ENCODE measurements around the gene ADAMTSL2.
A peak's percentile ranks its signal among the peaks of the same experiment; 100 is the strongest.
"Not testable (repeated sequence)": the region's sequence is repeated elsewhere in the genome, so short reads cannot be mapped to it uniquely, and the experiment has no call there.

The ADAMTSL2 gene

DNA sequence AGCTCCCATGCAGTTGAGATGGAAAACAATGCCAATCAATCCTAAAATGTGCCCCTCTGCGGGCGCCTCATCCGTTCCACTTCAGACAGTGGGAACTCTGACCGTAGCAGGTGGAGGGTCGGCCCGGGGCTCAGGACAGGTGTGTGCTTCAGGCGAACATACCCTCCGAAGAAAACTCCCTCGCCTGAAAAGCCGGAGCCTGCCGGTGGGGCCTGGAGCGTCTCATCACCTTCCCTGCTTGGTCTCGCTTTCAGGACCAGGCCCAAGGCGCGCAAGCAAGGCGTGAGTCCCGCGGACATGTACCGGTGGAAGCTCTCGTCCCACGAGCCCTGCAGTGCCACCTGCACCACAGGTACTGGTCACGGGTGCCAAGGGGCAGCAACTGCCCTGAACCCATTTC lies 26.4 kb downstream of the ADAMTSL2 start:
- no peak for DNase-seq

GRCh38 chr9:133561976-133562554 lies 27.6 kb downstream of the ADAMTSL2 start:
- no peak for DNase-seq

DNA sequence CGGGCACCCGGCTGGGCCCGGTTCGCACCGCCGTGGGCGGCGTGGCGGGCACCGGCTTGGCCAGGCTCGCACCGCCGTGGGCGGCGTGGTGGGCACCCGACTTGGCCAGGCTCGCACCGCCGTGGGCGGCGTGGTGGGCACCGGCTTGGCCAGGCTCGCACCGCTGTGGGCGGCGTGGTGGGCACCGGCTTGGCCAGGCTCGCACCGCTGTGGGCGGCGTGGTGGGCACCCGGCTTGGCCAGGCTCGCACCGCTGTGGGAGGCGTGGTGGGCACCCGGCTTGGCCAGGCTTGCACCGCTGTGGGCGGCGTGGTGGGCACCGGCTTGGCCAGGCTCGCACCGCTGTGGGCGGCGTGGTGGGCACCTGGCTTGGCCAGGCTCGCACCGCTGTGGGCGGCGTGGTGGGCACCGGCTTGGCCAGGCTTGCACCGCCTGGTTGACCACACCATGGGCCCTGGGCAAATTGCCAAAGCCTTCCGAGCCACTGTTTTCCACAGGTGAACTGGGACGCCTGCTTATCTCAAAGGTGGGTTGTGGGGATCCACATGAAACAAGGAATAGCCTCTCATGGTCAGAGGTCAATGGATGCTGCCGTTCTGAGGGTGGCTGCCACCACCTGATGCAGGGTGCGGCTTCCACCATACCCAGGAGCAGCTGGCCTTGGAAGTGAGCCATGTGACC lies 28.2 kb downstream of the ADAMTSL2 start:
- no peak for DNase-seq

DNA sequence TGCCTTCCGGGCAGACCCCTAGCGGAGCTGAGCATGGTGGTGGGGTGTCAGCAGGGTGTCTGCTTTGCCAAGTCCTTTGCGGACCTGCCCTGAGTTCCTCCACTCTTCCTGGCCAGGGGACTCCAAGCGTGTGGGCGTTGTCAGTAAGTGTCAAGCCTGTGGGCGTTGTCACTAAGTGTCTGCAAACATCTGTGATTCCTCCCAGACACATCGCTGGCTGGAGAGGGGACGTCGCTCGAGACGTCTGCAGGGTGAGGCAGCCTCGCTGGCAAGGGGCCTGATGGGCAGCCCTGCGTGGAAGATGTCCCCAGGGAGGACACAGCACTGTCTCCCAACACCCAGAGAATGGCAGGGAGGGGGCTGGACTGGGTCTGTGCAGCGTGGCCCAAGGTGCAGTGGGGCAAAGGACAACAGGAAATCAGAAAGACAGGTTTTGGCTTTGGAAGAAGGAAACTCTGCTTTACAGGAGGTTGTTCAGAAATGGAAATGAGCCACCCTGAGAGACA lies 28.8 kb downstream of the ADAMTSL2 start:
- peak; percentile 85 for DNase-seq

DNA sequence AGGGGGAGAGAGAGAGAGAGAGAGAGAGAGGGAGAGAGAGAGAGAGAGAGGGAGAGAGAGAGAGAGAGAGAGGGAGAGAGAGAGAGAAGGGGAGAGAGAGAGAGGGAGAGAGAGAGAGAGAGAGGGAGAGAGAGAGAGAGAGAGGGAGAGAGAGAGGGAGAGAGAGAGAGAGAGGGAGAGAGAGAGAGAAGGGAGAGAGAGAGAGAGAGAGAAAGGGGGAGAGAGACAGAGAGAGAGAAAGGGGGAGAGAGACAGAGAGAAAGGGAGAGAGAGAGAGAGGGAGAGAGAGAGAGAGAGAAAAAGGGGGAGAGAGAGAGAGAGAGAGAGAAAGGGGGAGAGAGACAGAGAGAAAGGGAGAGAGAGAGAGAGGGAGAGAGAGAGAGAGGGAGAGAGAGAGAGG lies 29.3 kb downstream of the ADAMTSL2 start:
- not testable (repeated sequence) for DNase-seq

DNA sequence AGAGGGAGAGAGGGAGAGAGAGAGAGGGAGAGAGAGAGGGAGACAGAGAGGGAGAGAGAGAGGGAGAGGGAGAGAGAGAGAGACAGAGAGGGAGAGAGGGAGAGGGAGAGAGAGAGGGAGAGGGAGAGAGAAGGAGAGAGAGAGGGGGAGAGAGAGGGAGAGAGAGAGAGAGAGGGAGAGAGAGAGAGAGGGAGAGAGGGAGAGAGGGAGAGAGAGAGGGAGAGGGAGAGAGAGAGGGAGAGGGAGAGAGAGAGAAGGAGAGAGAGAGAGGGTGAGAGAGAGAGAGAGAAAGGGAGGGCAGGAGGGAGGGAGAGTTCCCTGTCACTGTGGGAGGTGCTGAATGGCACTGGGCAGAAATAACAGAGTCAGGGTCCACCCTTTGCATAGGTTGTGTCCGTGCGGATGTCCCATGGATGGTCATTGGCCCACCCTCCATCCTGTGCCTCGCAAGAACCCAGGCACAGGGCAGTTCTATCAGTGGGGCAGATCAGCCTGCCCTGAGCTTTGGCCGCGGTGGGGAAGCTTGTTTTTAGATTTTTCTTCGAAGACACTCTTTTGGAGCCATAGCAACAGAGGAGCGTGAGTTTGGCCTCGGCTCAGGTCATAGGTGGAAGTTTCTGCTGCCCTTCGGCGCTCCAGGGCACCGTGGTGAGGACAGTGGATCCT lies 30.1 kb downstream of the ADAMTSL2 start:
- no peak for DNase-seq

- DNase-seq: no peak
Measured at GRCh38 chr9:133566382-133566781, 31.9 kb downstream of the ADAMTSL2 start.

DNA sequence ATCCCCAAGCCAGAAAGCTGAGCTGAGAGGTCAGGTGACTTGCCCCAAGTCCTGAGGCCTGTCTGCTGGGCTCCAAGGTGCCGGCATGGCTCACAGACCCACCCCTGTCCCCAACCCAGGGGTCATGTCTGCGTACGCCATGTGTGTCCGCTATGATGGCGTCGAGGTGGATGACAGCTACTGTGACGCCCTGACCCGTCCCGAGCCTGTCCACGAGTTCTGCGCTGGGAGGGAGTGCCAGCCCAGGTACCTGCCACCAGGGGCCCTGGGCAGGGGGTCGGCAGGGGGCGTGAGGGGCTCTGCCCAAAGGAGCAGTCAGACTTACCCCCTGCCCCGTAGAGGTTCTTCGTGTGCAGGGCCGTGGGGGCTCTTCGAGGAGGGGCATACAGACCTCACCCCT lies 32.3 kb downstream of the ADAMTSL2 start:
- no peak for DNase-seq

DNA sequence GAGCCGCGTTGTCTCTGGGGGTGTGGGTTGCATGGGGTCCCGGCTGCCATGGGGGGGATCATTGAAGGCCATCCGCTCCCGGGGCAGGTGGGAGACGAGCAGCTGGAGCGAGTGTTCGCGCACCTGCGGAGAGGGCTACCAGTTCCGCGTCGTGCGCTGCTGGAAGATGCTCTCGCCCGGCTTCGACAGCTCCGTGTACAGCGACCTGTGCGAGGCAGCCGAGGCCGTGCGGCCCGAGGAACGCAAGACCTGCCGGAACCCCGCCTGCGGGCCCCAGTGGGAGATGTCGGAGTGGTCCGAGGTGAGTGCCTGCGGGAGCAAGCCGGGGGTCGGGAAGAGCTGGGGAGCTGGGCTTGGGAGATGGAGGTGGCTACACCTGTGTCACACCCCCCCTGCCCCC lies 33.7 kb downstream of the ADAMTSL2 start:
- no peak for DNase-seq

DNA sequence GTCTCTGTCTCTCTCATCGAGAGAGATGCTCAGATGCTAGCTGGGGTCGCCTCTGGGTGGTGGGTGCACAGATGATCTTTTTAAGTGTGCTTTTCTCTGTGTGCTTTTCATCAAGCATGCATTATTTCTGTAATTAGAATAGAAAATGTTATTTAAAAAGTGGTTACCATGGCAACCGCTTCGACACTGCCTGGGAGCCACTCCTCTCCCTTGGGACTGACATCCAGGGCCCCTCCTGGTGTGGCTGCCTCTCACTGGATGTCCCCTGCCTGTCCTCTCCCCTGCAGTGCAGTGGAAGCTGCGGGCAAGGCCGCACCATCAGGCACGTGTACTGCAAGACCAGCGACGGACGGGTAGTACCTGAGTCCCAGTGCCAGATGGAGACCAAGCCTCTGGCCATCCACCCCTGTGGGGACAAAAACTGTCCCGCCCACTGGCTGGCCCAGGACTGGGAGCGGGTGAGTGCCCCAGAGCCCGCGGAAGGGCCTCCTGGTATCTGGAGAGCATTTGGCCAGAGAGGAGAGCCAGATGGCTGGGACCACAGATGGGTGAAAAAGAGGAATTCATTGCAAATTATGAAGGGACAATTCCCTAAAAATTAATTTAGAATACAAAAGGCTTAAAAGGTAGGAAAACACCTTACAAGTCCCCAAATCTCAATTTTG lies 34.7 kb downstream of the ADAMTSL2 start:
- no peak for DNase-seq

- peak; percentile 89 for DNase-seq
Measured at GRCh38 chr9:133569891-133570690, 35.6 kb downstream of the ADAMTSL2 start.

- DNase-seq: no peak
Measured at GRCh38 chr9:133570691-133571080, 36.2 kb downstream of the ADAMTSL2 start.

- DNase-seq: no peak
Measured at GRCh38 chr9:133571391-133571890, 36.9 kb downstream of the ADAMTSL2 start.

GRCh38 chr9:133571896-133572595 lies 37.5 kb downstream of the ADAMTSL2 start:
- DNase-seq: no peak

DNA sequence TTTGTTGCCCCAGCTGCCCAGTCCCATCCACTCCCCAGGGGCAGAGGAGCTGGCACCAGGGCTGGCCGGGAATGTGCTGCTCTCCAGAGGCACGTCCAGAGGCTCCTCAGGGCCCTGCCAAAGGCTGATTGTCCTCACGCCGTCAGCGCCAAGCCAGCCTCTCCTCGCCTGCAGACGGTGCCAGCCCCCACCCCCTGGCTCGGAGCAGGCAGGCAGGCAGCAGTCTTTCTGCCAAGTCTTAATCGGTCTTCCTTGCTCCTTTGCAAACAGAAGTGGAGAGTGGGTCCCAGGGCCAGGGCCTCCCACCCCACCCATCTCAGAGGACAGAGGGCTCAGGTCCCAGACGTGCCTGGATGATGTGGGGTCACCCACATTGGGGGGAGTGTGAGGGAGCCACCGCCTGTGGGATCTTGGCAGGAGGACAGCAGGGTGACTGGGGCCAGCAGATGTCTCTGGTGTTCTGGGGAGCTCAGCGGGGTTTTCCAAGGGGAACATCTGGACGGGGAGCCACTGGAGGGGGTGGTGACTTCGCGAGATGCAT lies 38.4 kb downstream of the ADAMTSL2 start:
- DNase-seq: no peak

DNA sequence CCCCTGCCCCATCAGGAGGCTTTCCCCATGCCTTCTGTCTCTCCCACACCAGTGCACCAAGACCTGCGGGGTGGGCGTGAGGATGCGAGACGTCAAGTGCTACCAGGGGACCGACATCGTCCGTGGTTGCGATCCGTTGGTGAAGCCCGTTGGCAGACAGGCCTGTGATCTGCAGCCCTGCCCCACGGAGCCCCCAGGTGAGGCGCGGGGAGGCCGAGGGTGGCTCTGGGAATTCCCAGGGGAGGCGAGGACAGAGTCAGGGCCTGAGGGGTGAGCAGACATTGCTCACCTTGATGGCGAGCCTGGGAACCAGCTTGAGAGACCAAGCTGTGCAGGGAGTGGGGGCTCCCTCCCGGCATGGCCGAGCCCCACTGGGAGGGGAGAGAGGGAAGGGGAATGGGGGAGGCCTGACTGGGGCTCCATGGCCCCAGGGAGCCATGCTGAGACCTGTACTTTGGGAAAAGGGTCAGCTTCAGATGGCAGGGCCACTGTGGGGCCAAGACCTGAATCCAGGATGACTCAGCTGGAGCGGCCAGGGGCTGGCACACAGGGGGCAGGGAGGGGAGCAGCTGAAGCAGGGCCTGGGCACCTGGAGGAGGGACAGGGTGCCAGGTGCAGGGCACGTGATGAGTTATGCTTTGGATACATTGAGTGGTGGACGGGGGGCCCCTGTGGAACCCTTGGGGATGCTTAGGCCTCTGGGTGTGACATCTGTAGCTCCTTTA lies 39.4 kb downstream of the ADAMTSL2 start:
- DNase-seq: no peak

GRCh38 chr9:133574771-133575170 lies 40.3 kb downstream of the ADAMTSL2 start:
- no peak for DNase-seq

DNA sequence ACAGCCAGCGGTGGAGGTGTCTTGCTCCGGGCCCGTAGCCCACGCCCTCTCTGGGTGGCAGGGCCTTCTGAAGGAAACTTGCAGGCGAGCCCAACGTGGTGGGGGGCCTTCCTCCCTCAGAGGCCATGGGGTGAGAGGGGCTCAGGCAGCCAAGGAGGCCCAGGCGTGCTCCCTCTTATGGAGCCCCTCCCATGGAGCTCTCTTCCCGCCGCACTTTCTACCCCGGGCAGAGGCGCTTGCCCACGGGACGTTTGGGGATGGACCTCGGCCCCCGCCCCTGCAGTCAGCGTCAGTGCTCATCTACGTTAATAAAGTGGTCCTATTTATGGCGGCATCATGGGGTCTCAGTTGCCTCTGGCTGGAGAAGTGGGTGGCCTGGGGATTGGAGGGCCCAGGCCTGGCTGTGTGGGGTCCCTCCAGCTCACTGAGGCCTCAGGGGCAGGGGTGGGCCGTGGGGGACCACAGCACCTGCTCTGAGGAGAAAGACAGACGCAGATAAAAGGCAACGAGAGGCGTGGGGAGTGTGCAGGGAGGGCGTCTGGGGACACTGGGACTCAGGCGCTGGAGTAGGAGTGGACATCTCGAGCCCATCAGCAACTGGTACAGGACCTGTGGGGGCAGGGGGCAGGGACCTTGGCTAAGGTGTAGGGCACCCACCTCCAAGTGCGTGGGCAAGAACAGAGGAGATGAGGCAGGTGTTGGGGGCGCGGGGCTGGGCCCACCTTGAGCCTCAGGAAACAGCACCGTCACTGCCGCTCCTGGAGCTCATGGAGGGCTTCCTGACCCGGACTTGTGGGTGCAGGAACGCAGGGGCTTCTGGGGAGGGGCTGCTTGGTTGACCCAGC lies 40.9 kb downstream of the ADAMTSL2 start:
- DNase-seq: no peak

- DNase-seq: no peak
Measured at GRCh38 chr9:133576031-133576874, 41.7 kb downstream of the ADAMTSL2 start.
